Kidney (tissue), 14 donors: ENCODE measurements around the gene HDHD5. TPM values are rescaled to one million over a fixed set of nuclear protein-coding genes. Genes with fewer than 3 reads are reported as not detected.
A peak's percentile ranks its signal among the peaks of the same experiment; 100 is the strongest.

Experiments used
- DNase-seq, 5 donors: peaks; one replicate each; pipeline ENCODE4 v3.0.0-alpha.2; 2013 to 2020
- FAIRE-seq: peaks from 2 replicates; lab custom pipeline; 2012; peaks lifted over from hg19 to GRCh38; lab: Jason Lieb, UNC
- H3K27ac ChIP-seq, 2 donors: one replicate each; pipeline ENCODE4 v1.7.0; 2013; ENCODE audit warnings: low read depth in 2 of 2, low read length in 2 of 2, inconsistent platforms in 1 of 2
- H3K27me3 ChIP-seq: one replicate; pipeline ENCODE4 v1.7.1; 2013; ENCODE audit warnings: low read length, inconsistent platforms; ENCODE audit not compliant: control insufficient read depth, insufficient read depth
- H3K36me3 ChIP-seq, 3 donors: one replicate each; pipeline versions ENCODE4 v1.7.0 to v1.7.1; 2013; ENCODE audit warnings: low read length in 3 of 3, control low read depth in 1 of 3, inconsistent platforms in 1 of 3; ENCODE audit not compliant: insufficient read depth in 3 of 3, control insufficient read depth in 2 of 3
- H3K4me1 ChIP-seq, 3 donors: one replicate each; pipeline versions ENCODE4 v1.7.0 to v1.7.1; 2013; ENCODE audit warnings: low read length in 3 of 3, inconsistent platforms in 1 of 3, low read depth in 1 of 3; ENCODE audit not compliant: control insufficient read depth in 2 of 3, insufficient read depth in 2 of 3
- H3K4me3 ChIP-seq, 3 donors: one replicate each; pipeline versions ENCODE4 v1.7.0 to v1.8.1; 2013; ENCODE audit warnings: low read length in 3 of 3, control low read depth in 1 of 3, inconsistent platforms in 1 of 3
- H3K9ac ChIP-seq, 3 donors: one replicate each; pipeline versions ENCODE4 v1.7.0 to v1.7.1; 2013; ENCODE audit warnings: low read length in 3 of 3, control low read depth in 1 of 3, inconsistent platforms in 1 of 3
- H3K9me3 ChIP-seq, 3 donors: one replicate each; pipeline versions ENCODE4 v1.7.0 to v1.7.1; 2013; ENCODE audit warnings: low read length in 3 of 3, control low read depth in 1 of 3, inconsistent platforms in 1 of 3; ENCODE audit not compliant: control insufficient read depth in 2 of 3, insufficient read depth in 1 of 3
- CTCF ChIP-seq: IDR thresholded peaks from 3 replicates; pipeline ENCODE4 v1.5.1; 2012; ENCODE audit warnings: mild to moderate bottlenecking, moderate library complexity, borderline replicate concordance; ENCODE audit not compliant: insufficient read depth; ENCODE audit errors: extremely low read depth
- intact Hi-C: fragments of 100-400 bp; cut with DNase I; formaldehyde crosslinking; loops from one replicate; pipeline ENCODE4 v1.11.1; 2022
- polyA plus RNA-seq: library from polyadenylated mRNA; stranded (reverse); fragments of 350-450 nt; fragmentation: Illumina TruSeq; extraction: RNeasy Lipid Tissue Mini Kit (QIAGEN cat#74804); gene quantifications from one replicate; pipeline ENCODE4 v1.2.3, GENCODE V29; 2014; ENCODE audit warnings: low read depth, low replicate concordance; ENCODE audit not compliant: insufficient read depth
- total RNA-seq: library from RNA; stranded (reverse); fragmentation: NEBNext Ultra II Directional; extraction: Animal tissue kit (Norgen Biotek cat#: 25700); gene quantifications from one replicate; pipeline ENCODE4 v1.2.1, GENCODE V29; 2021
- donor health status: control.
- donor health status: control.
- donor health status: control.
- donor health status: control.
- donor health status: control.
- donor health status: DM: yes; HTN: yes; CAD: no.
- donor health status: Normal renal cell carcinoma (clear cell type).

The HDHD5 gene
- total and polyA plus RNA-seq, 2 donors from 2014 or later: 27.5 to 39.8 TPM

DNA sequence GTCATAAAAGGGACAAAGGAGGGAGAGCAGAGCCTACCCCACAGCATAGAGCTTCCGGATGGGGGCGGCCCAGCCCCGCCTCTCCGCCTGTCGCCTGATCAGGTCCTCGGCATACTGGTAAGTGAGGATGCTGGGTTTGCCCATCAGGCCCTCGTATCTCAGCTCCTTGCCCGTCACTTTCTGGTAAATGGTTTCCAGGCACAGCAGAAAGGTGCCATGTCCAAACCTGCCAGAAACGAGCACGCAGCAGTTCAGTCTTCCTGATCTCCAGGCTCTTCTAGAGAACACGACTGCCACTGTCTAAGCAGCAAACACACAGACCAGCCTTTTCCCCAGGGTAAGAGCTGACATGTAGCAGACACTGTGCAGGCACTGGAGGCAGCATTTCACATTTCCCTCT is 20.6 kb downstream of the HDHD5 start:
- Histone ChIP-seq H3K27ac (no peak overlapping the region), H3K9ac (no peak overlapping the region), H3K36me3 (peaks cover 3 to 26% (median 17%) of the 10 kb centered on the region in 3 donors), H3K4me3 (no peak overlapping the region), H3K9me3 (no peaks in the 10 kb centered on the region), H3K4me1 (no peaks in the 10 kb centered on the region), H3K27me3 (no peaks in the 10 kb centered on the region)
- FAIRE-seq: no peak
- DNase-seq: no peak
- no peak for TF ChIP-seq CTCF
- intact Hi-C loops: no loop called here

DNA sequence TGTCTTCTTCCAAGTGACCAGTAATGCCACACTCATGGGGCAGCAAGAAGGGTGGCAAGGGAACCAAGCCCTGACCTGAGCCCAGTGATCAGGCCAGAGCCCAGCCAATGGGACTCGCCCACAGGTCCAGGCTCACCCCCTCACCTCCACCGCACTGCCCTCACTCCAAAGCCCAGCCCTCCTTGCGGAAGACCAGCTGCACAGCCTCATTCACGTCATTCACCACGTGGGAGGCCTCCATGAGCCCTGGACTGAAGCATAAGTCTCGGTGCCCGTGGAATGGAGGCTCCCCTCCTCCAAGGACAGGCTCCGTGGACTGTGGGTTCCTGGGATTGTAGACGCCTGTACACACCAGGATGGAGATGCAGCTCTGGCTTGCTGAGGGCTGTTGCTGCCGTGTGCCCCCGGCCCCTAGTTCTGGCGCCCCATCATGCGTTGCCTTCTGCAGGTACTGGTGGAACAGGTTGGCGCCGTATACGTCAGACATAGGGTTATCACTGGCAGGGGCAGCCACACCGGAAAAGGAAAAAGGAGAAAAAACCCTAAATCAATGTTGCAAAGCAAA is 21.1 kb downstream of the HDHD5 start:
- no peak overlapping the region for H3K27ac ChIP-seq
- H3K9ac ChIP-seq: no peak overlapping the region
- no peak overlapping the region for H3K4me3 ChIP-seq
- DNase-seq (peak in 1 of 5 donors; percentile 23), FAIRE-seq (no peak)
- H3K9me3 ChIP-seq: no peaks in the 10 kb centered on the region
- TF ChIP-seq CTCF: no peak
- H3K4me1 ChIP-seq: no peaks in the 10 kb centered on the region
- peaks cover 3 to 25% (median 13%) of the 10 kb centered on the region in 3 donors for H3K36me3 ChIP-seq
- no peaks in the 10 kb centered on the region for H3K27me3 ChIP-seq
- intact Hi-C loops: no loop called here

DNA sequence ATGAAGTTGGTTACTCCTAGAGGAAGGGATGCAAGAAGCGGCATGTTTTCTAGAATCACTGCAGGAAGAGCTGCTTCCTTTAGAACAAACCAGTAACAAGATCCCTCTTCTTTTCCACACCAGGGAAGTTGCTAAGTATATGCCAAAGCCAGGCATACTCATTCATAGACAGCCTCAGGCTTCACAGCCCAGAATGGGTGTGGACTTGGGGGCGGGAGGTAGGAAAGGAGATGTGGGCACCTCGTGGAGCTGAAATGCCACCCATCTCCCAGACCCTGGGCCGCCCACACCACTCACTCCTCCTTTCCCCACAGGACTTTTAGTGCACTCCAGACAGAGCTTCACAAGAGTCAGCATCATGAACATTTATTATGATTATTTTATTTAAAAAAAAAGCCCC is 21.9 kb downstream of the HDHD5 start:
- Histone ChIP-seq H3K36me3 (peaks cover 0 to 21% (median 12%) of the 10 kb centered on the region in 3 donors), H3K4me3 (no peak overlapping the region), H3K27me3 (no peaks in the 10 kb centered on the region), H3K4me1 (no peaks in the 10 kb centered on the region), H3K9me3 (no peaks in the 10 kb centered on the region), H3K9ac (no peak overlapping the region), H3K27ac (no peak overlapping the region)
- FAIRE-seq (no peak), DNase-seq (no peak)
- intact Hi-C loops: no loop called here
- TF ChIP-seq CTCF: no peak

GRCh38 chr22:17135153-17135760 is 23.8 kb downstream of the HDHD5 start:
- FAIRE-seq (no peak), DNase-seq (no peak)
- H3K36me3 ChIP-seq: peaks cover 0 to 14% (median 9%) of the 10 kb centered on the region in 3 donors
- H3K27ac ChIP-seq: no peak overlapping the region
- H3K27me3 ChIP-seq: no peaks in the 10 kb centered on the region
- H3K4me1 ChIP-seq: no peaks in the 10 kb centered on the region
- intact Hi-C loops: no loop called here
- TF ChIP-seq CTCF: no peak
- H3K9me3 ChIP-seq: no peaks in the 10 kb centered on the region
- H3K9ac ChIP-seq: no peak overlapping the region
- H3K4me3 ChIP-seq: no peak overlapping the region
